HG03520 (cell line): Measurements from ENCODE around the gene BMP6.

Source experiments
- ATAC-seq: cut with Tn5 transposase; IDR thresholded peaks from one replicate; pipeline ENCODE4 v1.9.1; 2021; ENCODE audit warnings: mild to moderate bottlenecking, moderate library complexity; ENCODE audit not compliant: unreplicated experiment

Gene BMP6

GRCh38 chr6:7719364-7719850 lies 6.5 kb upstream of the BMP6 start:
- ATAC-seq: no peak

DNA sequence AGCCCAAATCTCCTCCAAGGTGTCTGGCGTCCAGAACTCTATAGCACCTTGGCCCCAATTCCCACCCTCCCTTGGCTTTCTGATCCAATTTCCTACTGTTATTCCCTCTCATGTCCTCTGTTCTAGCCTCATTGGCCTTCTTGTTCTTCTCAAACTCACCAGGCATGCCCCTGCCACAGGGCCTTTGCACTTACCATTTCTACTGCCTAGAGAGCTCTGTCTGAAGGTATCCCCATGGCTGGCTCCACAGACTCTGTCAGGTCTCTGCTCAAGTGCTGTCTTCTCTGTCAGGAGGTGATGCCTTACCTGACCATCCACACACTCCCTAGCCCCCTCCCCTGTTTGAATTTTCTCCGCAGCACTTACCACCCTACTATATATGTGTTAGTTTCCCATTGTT lies 5.6 kb upstream of the BMP6 start:
- ATAC-seq: no peak

GRCh38 chr6:7721649-7722048 lies 4.2 kb upstream of the BMP6 start:
- ATAC-seq: no peak

DNA sequence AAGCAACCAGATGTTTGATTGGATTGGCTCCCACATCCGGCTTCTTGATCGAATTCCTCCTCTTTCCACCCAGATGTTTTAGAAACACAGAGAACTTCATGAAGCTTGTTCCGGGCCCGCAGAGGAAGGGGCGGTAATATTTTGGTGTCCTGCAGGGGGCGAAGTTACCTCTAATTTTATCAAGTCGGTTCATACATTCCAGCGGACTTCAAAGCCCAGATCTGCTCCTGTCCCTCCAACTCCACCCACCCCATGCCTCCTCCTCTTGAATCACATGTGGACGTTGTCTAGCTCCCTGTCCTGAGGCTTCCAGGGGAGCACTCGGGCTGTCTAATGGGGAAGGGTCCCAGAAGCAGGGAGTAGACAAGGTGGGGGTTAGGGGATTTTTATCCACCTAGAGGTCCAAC lies 2.9 kb upstream of the BMP6 start:
- no peak for ATAC-seq

DNA sequence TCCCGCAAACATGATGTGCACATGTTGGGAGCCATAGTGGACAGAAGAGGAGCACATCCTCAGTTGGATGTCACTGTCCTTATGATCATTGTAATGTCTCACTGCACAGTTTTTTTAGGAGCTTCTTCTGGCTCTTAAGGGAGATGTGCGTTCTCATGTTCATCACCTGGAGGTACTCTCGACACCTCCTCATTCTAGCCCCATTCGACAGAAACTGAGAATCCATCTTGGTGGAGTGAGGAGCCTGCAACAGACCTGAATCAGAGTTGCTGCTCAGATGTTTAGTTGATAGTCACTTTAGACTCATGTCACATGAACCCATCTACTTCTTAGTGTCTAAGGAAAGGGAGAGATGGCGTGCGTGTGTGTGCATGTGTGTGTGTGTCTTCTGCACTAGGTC lies 2.3 kb upstream of the BMP6 start:
- no peak for ATAC-seq

DNA sequence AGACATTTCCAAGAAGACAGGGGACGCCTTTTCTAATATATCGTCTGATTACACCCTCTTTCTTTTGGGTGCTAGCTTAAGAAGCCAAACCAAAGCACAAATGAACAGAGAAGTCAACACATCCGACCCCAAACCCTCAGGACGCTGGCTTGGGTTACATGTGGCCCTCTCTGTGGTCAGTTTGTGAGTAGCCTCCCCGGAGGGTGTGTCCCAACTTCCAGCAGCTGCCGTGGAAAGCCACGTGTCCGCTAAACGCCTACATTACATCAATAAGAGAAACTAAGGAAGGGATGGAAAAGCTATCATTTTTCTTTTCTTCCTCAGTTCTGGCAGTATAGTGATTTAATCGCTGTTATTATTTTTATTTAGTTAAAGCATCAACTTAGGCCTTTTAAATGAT lies 487 bp upstream of the BMP6 start:
- no peak for ATAC-seq

DNA sequence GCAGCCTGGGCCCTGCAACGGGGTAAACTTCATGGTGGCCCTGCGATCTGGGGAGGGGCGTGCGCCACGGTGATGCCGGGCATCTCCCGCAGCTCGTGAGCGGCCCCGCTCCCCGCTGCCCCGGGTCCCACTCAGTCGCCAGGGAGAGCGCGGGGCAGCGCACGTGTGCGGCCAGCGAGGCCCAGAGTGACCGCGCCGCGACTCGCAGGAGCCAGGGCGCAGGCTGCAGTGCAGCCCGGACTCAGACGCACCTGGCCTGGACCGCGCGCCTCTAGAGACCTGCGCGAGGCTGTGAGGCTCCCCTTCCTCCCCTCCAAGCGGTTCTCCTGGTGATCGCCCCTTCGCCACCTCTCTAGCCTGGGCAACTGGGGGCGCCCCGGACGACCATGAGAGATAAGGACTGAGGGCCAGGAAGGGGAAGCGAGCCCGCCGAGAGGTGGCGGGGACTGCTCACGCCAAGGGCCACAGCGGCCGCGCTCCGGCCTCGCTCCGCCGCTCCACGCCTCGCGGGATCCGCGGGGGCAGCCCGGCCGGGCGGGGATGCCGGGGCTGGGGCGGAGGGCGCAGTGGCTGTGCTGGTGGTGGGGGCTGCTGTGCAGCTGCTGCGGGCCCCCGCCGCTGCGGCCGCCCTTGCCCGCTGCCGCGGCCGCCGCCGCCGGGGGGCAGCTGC lies 652 bp downstream of the BMP6 start:
- ATAC-seq: peak; percentile 23

- ATAC-seq: no peak
These were observed 1.4 kb downstream of the BMP6 start for GRCh38 chr6:7727086-7727945.

GRCh38 chr6:7727946-7728854 lies 2.3 kb downstream of the BMP6 start:
- ATAC-seq: no peak

DNA sequence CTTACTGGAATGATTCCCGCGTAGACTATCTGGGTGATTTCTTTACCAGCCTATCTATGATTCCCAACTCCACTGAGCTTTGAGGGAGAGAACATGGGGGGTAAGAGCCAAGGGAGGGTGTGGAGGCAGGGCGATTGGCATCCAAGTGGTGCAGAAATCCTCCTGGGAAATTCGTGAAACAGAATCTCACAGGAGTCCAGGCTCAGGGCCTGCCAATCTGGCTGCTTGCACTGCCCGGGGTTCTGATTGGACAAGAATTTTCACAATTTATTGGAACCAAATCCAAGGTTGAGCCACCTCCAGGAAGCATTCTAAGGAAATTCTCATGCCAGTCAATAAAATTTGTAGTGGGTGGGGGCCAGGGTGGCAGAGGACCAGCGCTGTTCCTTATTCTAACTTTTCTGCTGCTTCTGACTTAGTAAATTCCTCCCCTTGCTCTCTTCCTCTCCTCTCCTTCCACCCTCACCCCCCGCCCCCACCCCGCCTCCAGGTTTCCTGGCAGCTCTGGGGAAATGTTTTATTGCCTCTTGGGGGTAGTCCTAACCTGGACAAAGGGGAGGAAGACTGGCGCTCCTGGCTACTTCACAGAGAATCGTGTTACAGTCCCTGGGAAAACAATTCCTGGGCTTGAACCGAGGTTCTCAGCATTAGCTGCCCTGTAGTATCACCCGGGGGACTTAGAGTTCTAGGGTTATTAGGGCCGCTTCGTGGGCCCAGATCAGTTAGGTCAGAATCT lies 3.1 kb downstream of the BMP6 start:
- ATAC-seq: no peak

GRCh38 chr6:7730001-7730783 lies 4.3 kb downstream of the BMP6 start:
- no peak for ATAC-seq

- no peak for ATAC-seq
These were observed 4.9 kb downstream of the BMP6 start for GRCh38 chr6:7730784-7731227.

- ATAC-seq: no peak
These were observed 5.4 kb downstream of the BMP6 start for GRCh38 chr6:7731294-7731693.

GRCh38 chr6:7732228-7732627 lies 6.3 kb downstream of the BMP6 start:
- ATAC-seq: no peak

- ATAC-seq: no peak
These were observed 8.9 kb downstream of the BMP6 start for GRCh38 chr6:7734707-7735383.

- ATAC-seq: no peak
These were observed 11.2 kb downstream of the BMP6 start for GRCh38 chr6:7737106-7737505.

GRCh38 chr6:7737867-7738266 lies 12.0 kb downstream of the BMP6 start:
- no peak for ATAC-seq

GRCh38 chr6:7742223-7742785 lies 16.4 kb downstream of the BMP6 start:
- ATAC-seq: no peak

DNA sequence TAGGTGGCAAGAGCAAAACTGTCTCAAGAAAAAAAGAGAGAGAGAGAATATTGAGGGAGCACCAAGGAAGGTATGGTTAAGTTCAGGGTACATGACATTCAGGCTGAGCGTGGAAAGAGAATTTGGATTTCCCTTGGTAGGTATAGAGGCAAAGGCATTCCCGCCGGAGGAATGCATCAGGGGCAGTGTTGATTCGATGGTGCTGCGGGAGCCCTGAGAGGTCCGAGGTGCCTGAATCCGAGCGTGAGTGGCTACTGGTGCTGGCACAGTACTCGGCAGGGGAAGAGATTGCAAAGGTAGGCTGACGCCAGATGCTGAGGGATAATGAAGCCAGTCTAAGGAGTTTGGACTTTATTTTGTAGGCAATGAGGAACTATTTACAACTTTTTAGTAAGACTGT lies 20.0 kb downstream of the BMP6 start:
- ATAC-seq: no peak
